Stimulated activated CD8-positive, alpha-beta memory T cell treated with anti-CD3 and anti-CD28 coated beads, Interleukin-12 subunit alpha, Interleukin-12 subunit beta, amount 100 ng/mL, for 4 hours (primary cell): ENCODE data around the gene ANKH.

ENCODE experiments used
- DNase-seq: peaks from one replicate; pipeline ENCODE4 v3.0.0-alpha.2; 2020; ENCODE audit warnings: low read depth

Gene ANKH

DNA sequence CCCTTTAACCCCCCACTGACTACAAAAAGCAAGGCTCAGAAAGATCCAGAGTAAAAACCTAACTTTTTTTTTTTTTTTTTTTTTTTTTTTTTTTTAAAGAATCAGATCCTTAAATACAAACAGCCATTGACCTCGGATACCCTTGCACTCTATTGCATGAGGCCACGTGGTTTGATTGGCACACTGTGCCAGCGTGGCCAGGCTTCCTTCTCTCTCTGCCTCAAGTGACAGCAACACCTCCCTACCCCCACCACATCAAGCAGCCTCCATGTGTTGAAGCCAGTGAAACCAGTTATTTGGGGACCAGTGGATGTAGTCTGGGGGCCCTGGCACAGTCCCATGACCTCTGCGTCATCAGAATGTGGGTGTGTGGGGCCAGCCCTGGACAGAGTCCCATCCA is 135.6 kb downstream of the ANKH start:
- no peak for DNase-seq

- no peak for DNase-seq
Measured at GRCh38 chr5:14734396-14734795, 137.2 kb downstream of the ANKH start.

DNA sequence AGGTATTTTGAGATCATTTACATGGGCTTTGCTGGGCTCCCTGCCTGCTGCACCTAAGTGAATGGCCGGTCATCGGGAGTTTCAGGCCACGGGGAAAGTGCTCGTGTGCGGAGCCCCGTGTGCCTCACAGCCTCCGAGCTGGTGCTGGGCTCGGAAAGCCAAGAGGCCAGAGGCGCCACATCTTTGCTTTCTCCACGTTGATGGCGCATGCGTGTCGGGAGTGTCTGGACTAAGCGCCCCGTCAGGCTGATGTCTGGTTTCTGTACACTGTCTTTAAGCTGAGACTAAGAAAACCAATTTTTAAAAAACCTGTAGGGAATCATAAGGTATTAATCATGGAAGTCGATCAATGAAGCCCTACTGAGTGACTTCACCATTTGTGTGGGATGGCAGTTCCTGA is 137.9 kb downstream of the ANKH start:
- DNase-seq: no peak

GRCh38 chr5:14732991-14733390 is 138.6 kb downstream of the ANKH start:
- DNase-seq: no peak

GRCh38 chr5:14730881-14731280 is 140.7 kb downstream of the ANKH start:
- no peak for DNase-seq

DNA sequence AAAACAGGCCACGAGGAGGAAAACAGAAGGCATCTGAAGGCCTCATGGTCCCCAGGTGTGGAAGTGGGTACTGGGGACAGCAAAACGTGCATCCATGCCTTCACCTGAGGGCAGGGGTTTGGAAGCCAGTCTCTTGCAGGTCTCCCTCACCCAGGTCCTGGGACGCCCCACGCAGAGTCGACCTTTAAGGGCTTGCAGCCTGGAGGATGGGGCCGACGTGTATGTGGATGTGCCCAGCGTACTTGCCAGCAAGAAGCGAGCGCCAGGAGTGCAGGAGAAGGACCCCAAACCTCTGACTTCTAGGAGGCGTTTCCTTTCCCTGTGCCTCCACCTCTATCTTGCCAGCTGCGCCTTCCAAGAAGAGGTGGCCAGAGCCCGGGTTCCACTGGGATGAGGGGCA is 141.1 kb downstream of the ANKH start:
- DNase-seq: no peak

GRCh38 chr5:14729448-14730385 is 141.9 kb downstream of the ANKH start:
- DNase-seq: no peak

DNA sequence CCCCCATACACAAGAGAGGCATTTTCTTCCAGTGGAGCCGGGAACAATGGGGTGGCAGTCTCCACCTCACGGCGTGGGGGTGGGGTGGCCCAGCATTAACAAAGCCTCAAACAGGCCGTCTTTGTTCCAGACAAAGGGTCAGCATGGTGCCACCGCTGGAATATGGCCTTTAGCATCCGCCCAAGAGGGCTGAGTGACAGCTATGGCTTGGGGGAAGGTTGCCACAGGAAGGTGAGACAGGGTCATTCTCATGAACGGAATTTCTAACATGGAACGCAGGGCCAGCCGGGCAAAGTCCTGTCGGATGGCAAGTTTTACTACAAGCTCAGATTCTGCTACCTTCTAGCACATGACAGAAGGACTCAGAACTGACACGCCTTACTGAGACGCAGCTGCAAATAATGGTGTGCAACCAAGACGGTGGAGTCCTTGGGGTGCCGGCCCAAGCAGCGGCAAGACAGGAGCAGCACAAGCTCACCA is 143.1 kb downstream of the ANKH start:
- no peak for DNase-seq

GRCh38 chr5:14727928-14728458 is 143.6 kb downstream of the ANKH start:
- no peak for DNase-seq

DNA sequence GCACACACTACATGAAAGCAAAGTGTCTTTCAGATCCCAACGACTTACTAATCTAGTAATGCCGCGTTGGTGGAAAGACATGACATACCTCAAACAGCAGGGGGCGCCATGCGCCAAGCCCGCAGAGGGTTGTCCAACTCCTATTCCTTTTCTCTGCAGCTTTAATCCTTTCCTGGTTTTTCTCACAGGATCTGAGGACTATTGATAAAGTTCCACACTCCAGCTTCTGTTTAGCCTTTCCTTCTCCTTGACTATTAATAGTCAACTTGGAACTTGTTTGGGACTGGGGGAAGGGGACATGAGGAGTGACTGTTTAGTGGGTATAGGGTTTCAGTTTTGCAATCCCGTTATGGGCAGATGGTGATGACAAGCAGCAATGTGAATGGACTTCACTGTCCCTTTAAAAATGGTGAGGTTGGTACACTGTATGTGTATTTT is 144.1 kb downstream of the ANKH start:
- DNase-seq: peak; percentile 48

GRCh38 chr5:14726066-14726838 is 145.3 kb downstream of the ANKH start:
- DNase-seq: no peak

GRCh38 chr5:14724633-14725032 is 146.9 kb downstream of the ANKH start:
- DNase-seq: no peak

GRCh38 chr5:14723701-14724132 is 147.9 kb downstream of the ANKH start:
- DNase-seq: no peak

GRCh38 chr5:14722923-14723322 is 148.7 kb downstream of the ANKH start:
- no peak for DNase-seq

- no peak for DNase-seq
Measured at GRCh38 chr5:14721990-14722656, 149.5 kb downstream of the ANKH start.

GRCh38 chr5:14720236-14720923 is 151.2 kb downstream of the ANKH start:
- no peak for DNase-seq

GRCh38 chr5:14718778-14719177 is 152.8 kb downstream of the ANKH start:
- DNase-seq: no peak

DNA sequence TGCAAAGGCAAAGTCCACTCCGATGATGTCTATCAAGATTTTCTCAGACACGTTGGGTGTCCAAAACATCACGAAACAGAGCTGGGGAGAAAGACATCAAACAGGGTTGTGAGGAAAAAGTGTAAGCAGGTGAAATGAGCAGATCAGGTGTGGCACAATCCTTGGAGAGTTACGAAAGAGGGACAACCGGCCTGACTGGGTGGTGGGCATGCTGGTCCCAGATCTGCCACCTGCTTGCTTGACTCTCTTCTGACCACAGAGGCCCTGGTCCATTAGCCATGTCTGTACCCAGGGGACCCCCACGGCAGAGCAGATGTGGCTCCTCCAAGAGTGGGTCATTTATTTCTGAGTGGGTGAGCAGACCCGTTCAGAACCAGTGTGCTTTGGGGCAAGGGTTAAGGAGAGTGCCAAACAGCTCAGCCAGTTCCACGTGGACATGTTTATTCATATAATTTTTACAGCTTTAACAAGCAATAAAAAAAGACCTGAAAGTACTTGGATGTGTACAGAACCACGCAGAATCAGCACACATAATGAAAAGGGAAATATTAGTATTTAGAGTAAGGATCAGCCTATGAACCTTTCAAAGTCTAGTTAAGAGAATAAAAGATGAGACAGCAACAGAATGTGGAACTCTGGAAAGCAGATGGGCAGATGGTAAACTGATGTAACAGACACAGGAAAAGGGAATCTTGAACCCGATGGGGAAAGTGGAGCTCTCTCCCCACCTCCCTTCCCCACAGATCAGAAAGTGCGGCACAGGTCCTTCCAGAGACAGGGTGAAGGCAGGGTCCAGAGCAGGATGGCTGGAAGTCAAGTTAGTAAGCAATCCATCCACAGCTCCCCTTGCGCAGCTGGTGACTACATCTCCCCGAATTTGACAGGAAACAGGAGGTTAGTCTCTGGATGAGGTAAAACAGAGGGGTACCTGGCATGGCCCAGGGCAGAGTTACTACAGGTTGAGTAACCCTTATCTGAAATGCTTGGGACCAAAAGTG is 154.5 kb downstream of the ANKH start:
- DNase-seq: no peak

DNA sequence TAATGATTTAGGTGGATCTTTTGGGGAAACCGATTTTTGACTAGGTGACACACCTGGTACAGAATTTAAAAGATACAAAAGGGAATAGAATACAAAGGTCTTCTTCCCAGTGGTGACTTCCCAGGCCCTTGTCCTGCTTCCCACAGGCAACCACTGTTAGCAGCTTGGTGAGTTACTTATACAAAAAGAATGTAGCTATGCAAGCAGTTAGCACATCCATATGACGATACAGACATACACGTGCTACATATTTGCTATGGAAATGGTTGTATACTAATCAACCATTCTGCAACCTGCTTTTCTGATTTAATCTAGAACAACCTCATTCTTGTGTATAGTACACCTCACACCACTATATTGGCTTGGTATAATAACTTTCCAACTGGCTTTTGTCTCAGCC is 156.1 kb downstream of the ANKH start:
- no peak for DNase-seq

DNA sequence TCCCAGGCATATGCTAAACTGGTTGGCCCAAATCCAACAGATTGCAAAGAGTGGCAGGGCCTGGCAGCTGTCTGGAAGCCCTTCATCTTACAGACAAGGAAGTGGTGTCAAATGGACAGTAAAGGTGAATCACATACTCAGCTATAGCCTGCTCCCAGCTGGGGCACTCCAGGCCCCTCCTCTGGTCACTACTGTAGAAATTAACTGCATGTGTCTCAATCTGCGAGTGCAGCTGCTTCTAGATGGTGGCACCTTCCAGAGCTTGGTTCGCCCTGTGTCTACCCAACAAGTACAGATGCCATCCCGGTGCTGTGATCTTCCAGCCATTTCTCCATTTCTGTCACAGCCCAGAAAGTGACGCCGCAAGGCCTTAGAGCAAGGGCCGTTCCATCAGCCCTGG is 156.9 kb downstream of the ANKH start:
- DNase-seq: no peak
